ENCODE data around the gene JAML.

Gene JAML

DNA sequence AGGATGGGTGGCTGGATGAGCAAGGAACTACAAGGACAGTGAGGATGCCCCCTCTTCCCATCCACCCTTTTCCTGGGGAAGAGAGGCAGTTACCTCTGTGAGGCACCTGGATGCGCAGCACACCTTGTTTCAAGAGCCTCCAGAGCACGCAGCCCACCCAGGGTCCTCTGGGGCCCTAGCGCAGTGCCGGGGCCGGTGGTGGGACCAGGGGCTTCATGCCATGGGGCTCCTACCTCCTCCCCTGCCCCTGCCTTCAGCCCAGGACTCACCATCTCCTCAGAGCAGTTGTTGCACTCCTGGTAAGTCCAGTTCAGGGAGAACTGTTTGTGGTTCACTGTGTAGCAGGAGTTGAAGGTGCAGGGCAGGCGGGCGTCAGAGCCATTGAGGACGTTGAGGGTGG is 56.5 kb downstream of the JAML start:
- intact Hi-C loops (cut with DNase I; ENCODE audit: low total_unique reads) = no loop called here
- no peak for DNase-seq
- no peaks in the 10 kb centered on the region for H3K36me3 ChIP-seq
- no peak overlapping the region for H3K27ac ChIP-seq
- H3K27me3 ChIP-seq = peaks cover 0 to 58% of the 10 kb centered on the region in 2 donors
- peaks cover 0 to 10% (median 3%) of the 10 kb centered on the region in 4 donors for H3K4me1 ChIP-seq
- no peak overlapping the region for H3K4me3 ChIP-seq
- H3K9me3 ChIP-seq = no peaks in the 10 kb centered on the region
- TF ChIP-seq, protein P1, sequence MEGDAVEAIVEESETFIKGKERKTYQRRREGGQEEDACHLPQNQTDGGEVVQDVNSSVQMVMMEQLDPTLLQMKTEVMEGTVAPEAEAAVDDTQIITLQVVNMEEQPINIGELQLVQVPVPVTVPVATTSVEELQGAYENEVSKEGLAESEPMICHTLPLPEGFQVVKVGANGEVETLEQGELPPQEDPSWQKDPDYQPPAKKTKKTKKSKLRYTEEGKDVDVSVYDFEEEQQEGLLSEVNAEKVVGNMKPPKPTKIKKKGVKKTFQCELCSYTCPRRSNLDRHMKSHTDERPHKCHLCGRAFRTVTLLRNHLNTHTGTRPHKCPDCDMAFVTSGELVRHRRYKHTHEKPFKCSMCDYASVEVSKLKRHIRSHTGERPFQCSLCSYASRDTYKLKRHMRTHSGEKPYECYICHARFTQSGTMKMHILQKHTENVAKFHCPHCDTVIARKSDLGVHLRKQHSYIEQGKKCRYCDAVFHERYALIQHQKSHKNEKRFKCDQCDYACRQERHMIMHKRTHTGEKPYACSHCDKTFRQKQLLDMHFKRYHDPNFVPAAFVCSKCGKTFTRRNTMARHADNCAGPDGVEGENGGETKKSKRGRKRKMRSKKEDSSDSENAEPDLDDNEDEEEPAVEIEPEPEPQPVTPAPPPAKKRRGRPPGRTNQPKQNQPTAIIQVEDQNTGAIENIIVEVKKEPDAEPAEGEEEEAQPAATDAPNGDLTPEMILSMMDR (IDR thresholded peaks at IDR 0.05) = no peak

DNA sequence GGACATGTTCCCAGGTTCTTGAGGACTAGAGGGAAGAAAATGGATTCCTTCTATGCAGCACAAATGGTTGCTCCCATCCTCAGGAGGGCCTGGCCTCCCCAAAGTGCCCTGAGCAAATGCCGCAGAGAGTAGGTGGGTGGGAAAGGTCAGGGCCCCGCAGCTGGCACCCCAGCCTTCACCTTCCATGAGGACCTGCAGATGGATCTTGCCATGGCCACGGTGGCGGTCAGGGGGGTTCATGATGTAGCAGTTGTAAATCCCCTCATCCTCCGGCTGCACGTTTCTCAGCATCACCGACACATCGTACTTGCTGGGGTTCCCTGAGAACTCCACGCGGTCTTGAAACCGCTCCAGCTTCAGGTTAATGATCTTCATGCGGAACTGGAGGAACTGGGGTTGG is 56.9 kb downstream of the JAML start:
- Histone ChIP-seq H3K27me3 (peaks cover 0 to 57% of the 10 kb centered on the region in 2 donors), H3K36me3 (no peaks in the 10 kb centered on the region), H3K4me1 (peaks cover 0 to 10% (median 3%) of the 10 kb centered on the region in 4 donors), H3K4me3 (no peak overlapping the region), H3K27ac (no peak overlapping the region), H3K9me3 (no peaks in the 10 kb centered on the region)
- intact Hi-C loops (cut with DNase I; ENCODE audit: low total_unique reads) = no loop called here
- TF ChIP-seq, protein P1 (IDR thresholded peaks at IDR 0.05) = no peak
- DNase-seq = no peak

DNA sequence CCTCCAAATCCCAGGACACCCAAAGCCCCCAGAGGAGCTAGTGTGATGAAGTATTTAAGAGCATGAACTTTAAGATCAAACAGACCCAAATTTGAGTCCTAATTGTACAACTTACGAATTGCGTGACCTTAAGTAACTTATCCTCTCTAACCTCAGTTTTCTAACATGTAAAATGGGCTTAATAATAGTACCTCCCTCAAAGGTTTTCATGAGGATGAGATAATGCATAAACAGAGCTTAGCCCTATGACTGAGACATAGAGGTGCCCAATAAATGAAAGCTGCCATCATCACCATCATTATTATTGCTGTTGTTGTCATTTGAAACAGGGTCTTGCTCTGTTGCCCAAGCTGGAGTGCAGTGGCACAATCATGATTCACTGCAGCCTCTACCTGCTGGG is 57.6 kb downstream of the JAML start:
- no peak for DNase-seq
- H3K4me3 ChIP-seq = no peak overlapping the region
- TF ChIP-seq, protein P1 (IDR thresholded peaks at IDR 0.05) = no peak
- H3K27me3 ChIP-seq = peaks cover 0 to 59% of the 10 kb centered on the region in 2 donors
- H3K9me3 ChIP-seq = no peaks in the 10 kb centered on the region
- no peaks in the 10 kb centered on the region for H3K36me3 ChIP-seq
- H3K27ac ChIP-seq = no peak overlapping the region
- intact Hi-C loops (cut with DNase I; ENCODE audit: low total_unique reads) = no loop called here
- H3K4me1 ChIP-seq = peaks cover 0 to 10% (median 3%) of the 10 kb centered on the region in 4 donors

DNA sequence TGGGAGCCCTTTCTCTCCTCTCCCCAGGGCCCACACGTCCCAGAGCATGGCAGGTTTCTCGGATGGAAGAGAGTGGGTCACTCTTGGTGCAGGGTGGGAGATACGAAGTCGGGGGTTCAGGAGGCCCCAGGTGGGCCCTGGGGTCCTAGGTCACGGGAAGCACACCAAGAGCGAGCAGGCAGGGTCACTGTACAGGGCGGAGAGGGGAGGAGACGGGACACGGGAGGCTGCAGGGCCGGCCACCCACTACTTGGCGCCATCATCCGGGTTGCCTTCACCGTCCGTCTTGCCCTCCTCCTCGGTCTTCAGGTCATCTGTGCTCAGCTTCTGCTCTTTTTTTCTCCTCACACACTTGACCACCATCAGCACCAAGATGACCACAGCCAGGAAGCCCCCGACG is 58.2 kb downstream of the JAML start:
- Histone ChIP-seq H3K27ac (no peak overlapping the region), H3K4me3 (no peak overlapping the region), H3K9me3 (no peaks in the 10 kb centered on the region), H3K36me3 (no peaks in the 10 kb centered on the region), H3K27me3 (peaks cover 0 to 57% of the 10 kb centered on the region in 2 donors), H3K4me1 (peaks cover 0 to 7% (median 1%) of the 10 kb centered on the region in 4 donors)
- intact Hi-C loops (cut with DNase I; ENCODE audit: low total_unique reads) = no loop called here
- no peak for DNase-seq
- TF ChIP-seq, protein P1 (IDR thresholded peaks at IDR 0.05) = no peak

DNA sequence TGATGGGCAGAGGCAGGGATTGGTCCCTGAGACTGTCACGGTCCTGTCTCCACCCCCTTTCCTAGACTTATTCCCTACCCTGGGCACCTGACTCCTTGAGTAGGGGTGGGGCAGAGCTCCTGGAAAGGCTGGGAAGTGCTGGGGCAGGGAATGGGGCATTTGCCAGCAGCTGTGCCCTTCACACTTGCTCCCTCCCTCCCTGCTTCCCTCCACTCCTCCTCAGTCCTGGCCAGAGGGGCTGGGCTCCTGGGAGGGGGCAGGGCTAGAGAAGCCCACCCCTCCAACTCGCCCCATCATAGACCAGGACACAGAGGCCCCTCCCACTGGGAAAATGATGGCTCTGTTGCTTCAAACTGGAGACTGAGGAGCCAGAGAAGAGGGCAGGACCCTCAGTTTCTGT is 59.9 kb downstream of the JAML start:
- Histone ChIP-seq H3K27me3 (peaks cover 0 to 62% of the 10 kb centered on the region in 2 donors), H3K9me3 (no peaks in the 10 kb centered on the region), H3K4me1 (no peaks in the 10 kb centered on the region), H3K4me3 (no peak overlapping the region), H3K36me3 (no peaks in the 10 kb centered on the region), H3K27ac (no peak overlapping the region)
- intact Hi-C loops (cut with DNase I; ENCODE audit: low total_unique reads) = no loop called here
- TF ChIP-seq, protein P1 (IDR thresholded peaks at IDR 0.05) = no peak
- DNase-seq = no peak

DNA sequence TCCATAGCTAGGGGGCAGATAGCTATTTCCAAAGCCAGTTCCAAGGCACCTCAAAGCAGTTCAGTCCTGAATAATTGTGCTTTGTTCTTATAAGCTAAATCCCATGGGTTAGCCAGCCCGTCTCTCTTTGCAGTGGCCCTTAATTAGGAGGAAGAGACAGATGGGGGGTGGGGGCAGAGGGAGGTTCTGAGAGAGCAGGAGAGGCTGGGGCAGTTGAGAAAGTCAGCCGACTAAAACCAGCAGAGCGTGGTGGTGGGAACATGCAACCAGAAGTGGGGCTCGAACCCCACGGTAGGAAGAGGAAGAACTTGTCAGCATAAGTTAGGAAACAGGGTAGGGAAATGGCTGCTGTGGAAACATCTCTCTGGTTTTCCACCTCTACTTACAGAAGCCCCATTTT is 61.3 kb downstream of the JAML start:
- no peaks in the 10 kb centered on the region for H3K9me3 ChIP-seq
- no peak for DNase-seq
- no peaks in the 10 kb centered on the region for H3K36me3 ChIP-seq
- H3K4me3 ChIP-seq = no peak overlapping the region
- no peak overlapping the region for H3K27ac ChIP-seq
- peaks cover 0 to 59% of the 10 kb centered on the region in 2 donors for H3K27me3 ChIP-seq
- H3K4me1 ChIP-seq = no peaks in the 10 kb centered on the region
- intact Hi-C loops (cut with DNase I; ENCODE audit: low total_unique reads) = no loop called here
- TF ChIP-seq, protein P1 (IDR thresholded peaks at IDR 0.05) = no peak
